GM18499 (cell line): Measurements from ENCODE around the gene POLD4.
A peak's percentile ranks its signal among the peaks of the same experiment; 100 is the strongest.
"Not testable (repeated sequence)": the region's sequence is repeated elsewhere in the genome, so short reads cannot be mapped to it uniquely, and the experiment has no call there.

Source experiments
- ATAC-seq: cut with Tn5 transposase; IDR thresholded peaks from one replicate; pipeline ENCODE4 v1.9.1; 2021; ENCODE audit warnings: moderate number of reproducible peaks; ENCODE audit not compliant: insufficient read depth, unreplicated experiment

The POLD4 gene

GRCh38 chr11:67320011-67320410, 33.3 kb downstream of the POLD4 start:
- no peak for ATAC-seq

- not testable (repeated sequence) for ATAC-seq
These were observed 34.5 kb downstream of the POLD4 start for GRCh38 chr11:67318876-67319275.

- no peak for ATAC-seq
These were observed 35.3 kb downstream of the POLD4 start for GRCh38 chr11:67317888-67318555.

GRCh38 chr11:67317205-67317887, 36.0 kb downstream of the POLD4 start:
- ATAC-seq = peak; percentile 60

- ATAC-seq = no peak
These were observed 36.5 kb downstream of the POLD4 start for GRCh38 chr11:67316882-67317204.

- no peak for ATAC-seq
These were observed 37.9 kb downstream of the POLD4 start for GRCh38 chr11:67315325-67315909.

GRCh38 chr11:67314218-67314617, 39.1 kb downstream of the POLD4 start:
- ATAC-seq = no peak

GRCh38 chr11:67313125-67313890, 40.0 kb downstream of the POLD4 start:
- ATAC-seq = no peak

- no peak for ATAC-seq
These were observed 40.9 kb downstream of the POLD4 start for GRCh38 chr11:67312187-67313021.

GRCh38 chr11:67311556-67312082, 41.7 kb downstream of the POLD4 start:
- ATAC-seq = no peak

GRCh38 chr11:67311051-67311555, 42.2 kb downstream of the POLD4 start:
- no peak for ATAC-seq

- no peak for ATAC-seq
These were observed 42.9 kb downstream of the POLD4 start for GRCh38 chr11:67310246-67311050.

GRCh38 chr11:67309661-67310061, 43.7 kb downstream of the POLD4 start:
- ATAC-seq = no peak

GRCh38 chr11:67309166-67309565, 44.2 kb downstream of the POLD4 start:
- ATAC-seq = no peak

- ATAC-seq = no peak
These were observed 45.1 kb downstream of the POLD4 start for GRCh38 chr11:67308031-67308866.

- ATAC-seq = no peak
These were observed 45.8 kb downstream of the POLD4 start for GRCh38 chr11:67307545-67308001.

GRCh38 chr11:67306769-67307544, 46.4 kb downstream of the POLD4 start:
- no peak for ATAC-seq
